HepG2 (cell line): ENCODE data around the gene MT1A. TPM values are rescaled to one million over a fixed set of nuclear protein-coding genes. Genes with fewer than 3 reads are reported as not detected.

Experiments
- ELF3 ChIP-seq: IDR thresholded peaks from 2 replicates; pipeline ENCODE4 v1.6.1; 2016; ENCODE audit warnings: missing genetic modification reagents, missing compliant biosample characterization
- FLYWCH1 ChIP-seq: sonication (generic); formaldehyde crosslinking; IDR thresholded peaks from 2 replicates; pipeline ENCODE4 v1.8.1; 2023; ENCODE audit warnings: mild to moderate bottlenecking, missing genetic modification reagents
- FOXJ3 ChIP-seq: sonication (generic); formaldehyde crosslinking; IDR thresholded peaks from 2 replicates; pipeline ENCODE4 v1.4.0; 2020; ENCODE audit warnings: missing genetic modification reagents, mild to moderate bottlenecking, borderline replicate concordance
- FOXP1 ChIP-seq, 2 experiments: fragments of 450-650 bp in 1 of 2; IDR thresholded peaks; 2 replicates each; pipeline ENCODE4 v1.6.1; 2017 to 2018; ENCODE audit warnings: antibody characterized with exemption in 1 of 2
- GATAD2A ChIP-seq: IDR thresholded peaks from 2 replicates; pipeline ENCODE4 v1.6.1; 2016
- JDP2 ChIP-seq: sonication (generic); formaldehyde crosslinking; IDR thresholded peaks from 2 replicates; pipeline ENCODE4 v1.8.1; 2022; ENCODE audit warnings: missing genetic modification reagents, borderline replicate concordance
- NFE2L1 ChIP-seq: sonication (generic); formaldehyde crosslinking; IDR thresholded peaks from 2 replicates; pipeline ENCODE4 v1.4.0; 2020; ENCODE audit warnings: missing genetic modification reagents, mild to moderate bottlenecking, borderline replicate concordance
- NR2F2 ChIP-seq: IDR thresholded peaks from 2 replicates; pipeline ENCODE4 v1.6.1; 2012; ENCODE audit warnings: low read depth, inconsistent platforms, borderline replicate concordance
- RELA ChIP-seq: sonication (generic); formaldehyde crosslinking; IDR thresholded peaks from 2 replicates; pipeline ENCODE4 v1.4.0; 2020; ENCODE audit warnings: missing genetic modification reagents
- RFX3 ChIP-seq: IDR thresholded peaks from 2 replicates; pipeline ENCODE4 v1.6.1; 2016; ENCODE audit warnings: missing biosample characterization, missing genetic modification reagents
- U2AF1 ChIP-seq: fragments of 200-400 bp; formaldehyde crosslinking; optimal IDR thresholded peaks from 2 replicates; pipeline ENCODE3; 2017; ENCODE audit warnings: mild to moderate bottlenecking, low read depth, low read length
- ZBTB20 ChIP-seq: sonication (generic); formaldehyde crosslinking; IDR thresholded peaks from 2 replicates; pipeline ENCODE4 v1.8.1; 2023; ENCODE audit warnings: missing genetic modification reagents, low read depth, mild to moderate bottlenecking, borderline replicate concordance
- ZNF891 ChIP-seq: sonication (generic); formaldehyde crosslinking; IDR thresholded peaks from 2 replicates; pipeline ENCODE4 v1.5.0; 2020; ENCODE audit warnings: mild to moderate bottlenecking, missing genetic modification reagents
- ZSCAN22 ChIP-seq: sonication (generic); formaldehyde crosslinking; IDR thresholded peaks from 2 replicates; pipeline ENCODE4 v1.4.0; 2020; ENCODE audit warnings: mild to moderate bottlenecking, missing genetic modification reagents
- ZSCAN31 ChIP-seq: sonication (generic); formaldehyde crosslinking; IDR thresholded peaks from 2 replicates; pipeline ENCODE4 v1.5.0; 2020; ENCODE audit warnings: low read depth, mild to moderate bottlenecking, missing genetic modification reagents
- polyA plus RNA-seq, 8 experiments: library from polyadenylated mRNA; depleted of rRNA in 3 of 8; stranded (reverse) in 7 of 8; unstranded in 1 of 8; fragments of >200 nt; fragmentation: Illumina TruSeq in 4 of 8; extraction: Trizol in 4 of 8; gene quantifications; 2 replicates each; pipeline versions ENCODE4 v1.2.1 to v1.2.3, GENCODE V29; 2011 to 2016; ENCODE audit warnings: low read depth in 4 of 8, missing spikeins in 1 of 8, mixed read lengths in 1 of 8; ENCODE audit not compliant: insufficient read depth in 1 of 8
- total RNA-seq, 5 experiments: library from RNA; depleted of rRNA; stranded (reverse); fragments of >200 nt; fragmentation: Illumina TruSeq; extraction: Trizol; gene quantifications; 2 replicates each; pipeline ENCODE4 v1.2.3, GENCODE V29; 2016; ENCODE audit warnings: low read depth in 1 of 5
- TF ChIP-seq, protein P1 (sequence below): sonication (generic); formaldehyde crosslinking; IDR thresholded peaks from 2 replicates; pipeline ENCODE4 v1.8.0; 2022; ENCODE audit warnings: missing genetic modification reagents, mild to moderate bottlenecking, inconsistent platforms, borderline replicate concordance
- TF ChIP-seq, protein P2 (sequence below): sonication (generic); formaldehyde crosslinking; IDR thresholded peaks from 2 replicates; pipeline ENCODE4 v1.4.0; 2020; ENCODE audit warnings: missing genetic modification reagents
- TF ChIP-seq, protein P3 (sequence below): sonication (generic); formaldehyde crosslinking; conservative IDR thresholded peaks from 2 replicates; pipeline ENCODE4 v1.4.0; 2020; ENCODE audit warnings: missing genetic modification reagents
- TF ChIP-seq, protein P4 (sequence below): sonication (generic); formaldehyde crosslinking; IDR thresholded peaks from 2 replicates; pipeline ENCODE4 v1.4.0; 2020; ENCODE audit warnings: mild to moderate bottlenecking, missing genetic modification reagents, borderline replicate concordance
- TF ChIP-seq, protein P5 (sequence below): sonication (generic); formaldehyde crosslinking; IDR thresholded peaks from 2 replicates; pipeline ENCODE4 v1.9.0; 2021; ENCODE audit warnings: mild to moderate bottlenecking, missing genetic modification reagents

MT1A gene
- total and polyA plus RNA-seq, 2 of the 13 experiments (the other 11 are each of a cell fraction or from before 2014, with no cell fraction given), result 8.3 to 10.4 TPM

DNA sequence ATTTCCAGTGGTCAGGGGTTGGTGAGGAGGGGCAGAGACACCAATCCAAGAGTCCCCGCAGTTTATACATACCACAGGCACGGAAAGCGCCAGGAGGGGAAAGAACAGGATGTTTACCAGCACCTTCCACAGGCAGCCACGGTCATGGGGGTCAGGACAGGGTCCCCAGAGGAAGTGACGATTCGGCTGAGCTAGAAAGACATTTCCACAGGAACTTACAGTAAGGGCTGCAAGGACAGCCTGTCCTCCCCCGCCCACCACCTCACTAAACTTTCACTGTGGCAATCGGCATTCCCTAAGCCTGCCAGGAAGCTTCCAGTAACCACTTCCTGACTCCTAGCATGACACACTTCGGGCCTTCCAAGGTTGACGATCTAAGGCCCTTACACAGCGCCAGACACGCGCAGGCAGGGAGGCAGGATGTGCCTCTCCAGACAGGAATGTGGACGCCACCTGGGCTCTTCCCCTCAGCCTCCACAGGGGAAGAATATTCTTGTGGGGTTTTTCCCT is 31.3 kb upstream of the MT1A start (continued):
- TF ChIP-seq, protein P1, sequence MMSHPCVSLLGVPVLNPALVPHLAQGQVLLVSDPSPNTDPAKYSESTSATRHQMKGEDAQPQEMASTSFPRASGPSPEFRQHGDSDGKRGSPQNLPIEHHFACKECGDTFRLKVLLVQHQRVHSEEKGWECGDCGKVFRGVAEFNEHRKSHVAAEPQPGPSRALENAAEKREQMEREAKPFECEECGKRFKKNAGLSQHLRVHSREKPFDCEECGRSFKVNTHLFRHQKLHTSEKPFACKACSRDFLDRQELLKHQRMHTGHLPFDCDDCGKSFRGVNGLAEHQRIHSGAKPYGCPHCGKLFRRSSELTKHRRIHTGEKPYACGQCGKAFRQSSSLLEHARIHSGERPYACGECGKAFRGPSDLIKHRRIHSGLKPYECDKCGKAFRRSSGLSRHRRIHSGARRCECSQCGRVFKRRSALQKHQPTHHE (CRISPR knock-in tag), result peak; percentile 71; the same call in 1 of the 2 replicates
- TF ChIP-seq FLYWCH1 (CRISPR knock-in tag) (no peak), FOXP1 (IDR thresholded peaks at IDR 0.05) (no peak), FOXP1 (CRISPR knock-in tag; IDR thresholded peaks at IDR 0.05) (peak; percentile 78), ELF3 (peak; percentile 95), ZSCAN22 (CRISPR knock-in tag) (0 out of 2 replicates have a peak, but pooled peaks have one; percentile 30), JDP2 (0 out of 2 replicates have a peak, but pooled peaks have one; percentile 3), NFE2L1 (CRISPR knock-in tag) (no peak), ZSCAN31 (CRISPR knock-in tag) (peak; percentile 79; the same call in 1 of the 2 replicates), RFX3 (CRISPR knock-in tag) (no peak), NR2F2 (peak; percentile 73; the same call in 1 of the 2 replicates), FOXJ3 (CRISPR knock-in tag) (peak; percentile 72; the same call in 1 of the 2 replicates), GATAD2A (CRISPR knock-in tag) (peak; percentile 96), U2AF1 (no peak), ZNF891 (peak; percentile 62; the same call in 1 of the 2 replicates), RELA (CRISPR knock-in tag) (no peak), ZBTB20 (CRISPR knock-in tag) (0 out of 2 replicates have a peak, but pooled peaks have one; percentile 47)
- TF ChIP-seq, protein P2, sequence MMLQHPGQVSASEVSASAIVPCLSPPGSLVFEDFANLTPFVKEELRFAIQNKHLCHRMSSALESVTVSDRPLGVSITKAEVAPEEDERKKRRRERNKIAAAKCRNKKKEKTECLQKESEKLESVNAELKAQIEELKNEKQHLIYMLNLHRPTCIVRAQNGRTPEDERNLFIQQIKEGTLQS (CRISPR knock-in tag), result peak; percentile 51; the same call in 1 of the 2 replicates
- TF ChIP-seq, protein P3, sequence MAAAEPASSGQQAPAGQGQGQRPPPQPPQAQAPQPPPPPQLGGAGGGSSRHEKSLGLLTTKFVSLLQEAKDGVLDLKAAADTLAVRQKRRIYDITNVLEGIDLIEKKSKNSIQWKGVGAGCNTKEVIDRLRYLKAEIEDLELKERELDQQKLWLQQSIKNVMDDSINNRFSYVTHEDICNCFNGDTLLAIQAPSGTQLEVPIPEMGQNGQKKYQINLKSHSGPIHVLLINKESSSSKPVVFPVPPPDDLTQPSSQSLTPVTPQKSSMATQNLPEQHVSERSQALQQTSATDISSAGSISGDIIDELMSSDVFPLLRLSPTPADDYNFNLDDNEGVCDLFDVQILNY (CRISPR knock-in tag), result no peak
- TF ChIP-seq, protein P4, sequence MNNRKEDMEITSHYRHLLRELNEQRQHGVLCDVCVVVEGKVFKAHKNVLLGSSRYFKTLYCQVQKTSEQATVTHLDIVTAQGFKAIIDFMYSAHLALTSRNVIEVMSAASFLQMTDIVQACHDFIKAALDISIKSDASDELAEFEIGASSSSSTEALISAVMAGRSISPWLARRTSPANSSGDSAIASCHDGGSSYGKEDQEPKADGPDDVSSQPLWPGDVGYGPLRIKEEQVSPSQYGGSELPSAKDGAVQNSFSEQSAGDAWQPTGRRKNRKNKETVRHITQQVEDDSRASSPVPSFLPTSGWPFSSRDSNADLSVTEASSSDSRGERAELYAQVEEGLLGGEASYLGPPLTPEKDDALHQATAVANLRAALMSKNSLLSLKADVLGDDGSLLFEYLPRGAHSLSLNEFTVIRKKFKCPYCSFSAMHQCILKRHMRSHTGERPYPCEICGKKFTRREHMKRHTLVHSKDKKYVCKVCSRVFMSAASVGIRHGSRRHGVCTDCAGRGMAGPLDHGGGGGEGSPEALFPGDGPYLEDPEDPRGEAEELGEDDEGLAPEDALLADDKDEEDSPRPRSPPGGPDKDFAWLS, result no peak
- TF ChIP-seq, protein P5, sequence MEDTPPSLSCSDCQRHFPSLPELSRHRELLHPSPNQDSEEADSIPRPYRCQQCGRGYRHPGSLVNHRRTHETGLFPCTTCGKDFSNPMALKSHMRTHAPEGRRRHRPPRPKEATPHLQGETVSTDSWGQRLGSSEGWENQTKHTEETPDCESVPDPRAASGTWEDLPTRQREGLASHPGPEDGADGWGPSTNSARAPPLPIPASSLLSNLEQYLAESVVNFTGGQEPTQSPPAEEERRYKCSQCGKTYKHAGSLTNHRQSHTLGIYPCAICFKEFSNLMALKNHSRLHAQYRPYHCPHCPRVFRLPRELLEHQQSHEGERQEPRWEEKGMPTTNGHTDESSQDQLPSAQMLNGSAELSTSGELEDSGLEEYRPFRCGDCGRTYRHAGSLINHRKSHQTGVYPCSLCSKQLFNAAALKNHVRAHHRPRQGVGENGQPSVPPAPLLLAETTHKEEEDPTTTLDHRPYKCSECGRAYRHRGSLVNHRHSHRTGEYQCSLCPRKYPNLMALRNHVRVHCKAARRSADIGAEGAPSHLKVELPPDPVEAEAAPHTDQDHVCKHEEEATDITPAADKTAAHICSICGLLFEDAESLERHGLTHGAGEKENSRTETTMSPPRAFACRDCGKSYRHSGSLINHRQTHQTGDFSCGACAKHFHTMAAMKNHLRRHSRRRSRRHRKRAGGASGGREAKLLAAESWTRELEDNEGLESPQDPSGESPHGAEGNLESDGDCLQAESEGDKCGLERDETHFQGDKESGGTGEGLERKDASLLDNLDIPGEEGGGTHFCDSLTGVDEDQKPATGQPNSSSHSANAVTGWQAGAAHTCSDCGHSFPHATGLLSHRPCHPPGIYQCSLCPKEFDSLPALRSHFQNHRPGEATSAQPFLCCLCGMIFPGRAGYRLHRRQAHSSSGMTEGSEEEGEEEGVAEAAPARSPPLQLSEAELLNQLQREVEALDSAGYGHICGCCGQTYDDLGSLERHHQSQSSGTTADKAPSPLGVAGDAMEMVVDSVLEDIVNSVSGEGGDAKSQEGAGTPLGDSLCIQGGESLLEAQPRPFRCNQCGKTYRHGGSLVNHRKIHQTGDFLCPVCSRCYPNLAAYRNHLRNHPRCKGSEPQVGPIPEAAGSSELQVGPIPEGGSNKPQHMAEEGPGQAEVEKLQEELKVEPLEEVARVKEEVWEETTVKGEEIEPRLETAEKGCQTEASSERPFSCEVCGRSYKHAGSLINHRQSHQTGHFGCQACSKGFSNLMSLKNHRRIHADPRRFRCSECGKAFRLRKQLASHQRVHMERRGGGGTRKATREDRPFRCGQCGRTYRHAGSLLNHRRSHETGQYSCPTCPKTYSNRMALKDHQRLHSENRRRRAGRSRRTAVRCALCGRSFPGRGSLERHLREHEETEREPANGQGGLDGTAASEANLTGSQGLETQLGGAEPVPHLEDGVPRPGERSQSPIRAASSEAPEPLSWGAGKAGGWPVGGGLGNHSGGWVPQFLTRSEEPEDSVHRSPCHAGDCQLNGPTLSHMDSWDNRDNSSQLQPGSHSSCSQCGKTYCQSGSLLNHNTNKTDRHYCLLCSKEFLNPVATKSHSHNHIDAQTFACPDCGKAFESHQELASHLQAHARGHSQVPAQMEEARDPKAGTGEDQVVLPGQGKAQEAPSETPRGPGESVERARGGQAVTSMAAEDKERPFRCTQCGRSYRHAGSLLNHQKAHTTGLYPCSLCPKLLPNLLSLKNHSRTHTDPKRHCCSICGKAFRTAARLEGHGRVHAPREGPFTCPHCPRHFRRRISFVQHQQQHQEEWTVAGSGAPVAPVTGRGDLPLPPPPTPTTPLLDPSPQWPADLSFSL (CRISPR knock-in tag), result no peak
